ENCODE measurements around the gene CELF4. TPM values are rescaled to one million over a fixed set of nuclear protein-coding genes. Genes with fewer than 3 reads are reported as not detected.

The CELF4 gene
- total RNA-seq, 2 donors from 2014 or later = not detected

- ATAC-seq (no peak), DNase-seq (ENCODE audit: low spot score in 2 of 2) (no peak)
- H3K36me3 Mint-ChIP-seq = no peaks in the 10 kb centered on the region
- no peak overlapping the region for H3K27ac Mint-ChIP-seq
- H3K9me3 Mint-ChIP-seq = no peaks in the 10 kb centered on the region
These were observed 129.6 kb downstream of the CELF4 start for GRCh38 chr18:37435996-37436395.

- no peak for DNase-seq (ENCODE audit: low spot score in 2 of 2)
- ATAC-seq = no peak
- no peaks in the 10 kb centered on the region for H3K36me3 Mint-ChIP-seq
- no peaks in the 10 kb centered on the region for H3K9me3 Mint-ChIP-seq
- peak overlapping the region in 1 of 2 donors; percentile 82 for H3K27ac Mint-ChIP-seq
These were observed 130.3 kb downstream of the CELF4 start for GRCh38 chr18:37435150-37435867.

DNA sequence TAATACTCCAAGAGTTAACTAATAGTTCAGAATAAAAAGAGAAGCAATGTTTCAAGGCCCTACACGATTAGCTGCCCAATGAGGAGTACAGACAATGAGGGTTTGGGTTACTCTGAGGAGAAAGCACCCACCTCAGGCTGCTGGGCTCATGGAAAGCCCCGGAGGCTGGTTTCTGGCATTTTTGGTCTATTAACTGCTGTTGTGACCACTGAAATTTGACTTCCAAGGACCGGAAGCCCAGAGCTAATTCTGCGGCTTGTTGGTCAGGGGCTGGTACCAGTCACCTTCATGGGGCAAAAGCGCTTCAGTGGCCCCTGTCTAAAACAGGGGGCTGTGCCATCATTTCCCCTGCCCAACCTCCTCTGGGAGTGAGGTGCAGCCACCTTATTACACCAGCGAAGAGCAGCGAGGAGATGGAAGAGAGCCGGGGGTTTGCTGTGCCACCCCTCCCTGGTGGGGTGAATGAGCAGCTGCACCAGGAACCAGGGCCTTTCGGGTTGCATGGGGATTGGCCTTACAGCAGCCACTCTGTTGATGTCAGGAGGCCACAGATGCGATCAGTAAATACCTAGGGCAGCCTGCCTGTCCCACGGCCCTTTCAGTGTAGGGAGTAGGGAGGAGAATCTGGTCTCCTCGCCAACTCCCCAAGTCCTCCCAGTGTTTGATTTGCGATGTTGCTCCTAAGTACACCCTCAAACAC, 131.3 kb downstream of the CELF4 start:
- ATAC-seq (no peak), DNase-seq (ENCODE audit: low spot score in 2 of 2) (no peak)
- no peaks in the 10 kb centered on the region for H3K36me3 Mint-ChIP-seq
- H3K9me3 Mint-ChIP-seq = no peaks in the 10 kb centered on the region
- no peak overlapping the region for H3K27ac Mint-ChIP-seq

- Mint-ChIP-seq H3K27ac (peak overlapping the region in 1 of 2 donors; percentile 25), H3K9me3 (no peaks in the 10 kb centered on the region), H3K36me3 (no peaks in the 10 kb centered on the region)
- ATAC-seq (no peak), DNase-seq (ENCODE audit: low spot score in 2 of 2) (no peak)
These were observed 133.0 kb downstream of the CELF4 start for GRCh38 chr18:37432436-37433195.

GRCh38 chr18:37430357-37431076, 135.1 kb downstream of the CELF4 start:
- no peak for ATAC-seq
- no peak for DNase-seq (ENCODE audit: low spot score in 2 of 2)
- H3K9me3 Mint-ChIP-seq = no peaks in the 10 kb centered on the region
- no peaks in the 10 kb centered on the region for H3K36me3 Mint-ChIP-seq
- H3K27ac Mint-ChIP-seq = no peak overlapping the region

GRCh38 chr18:37429791-37430190, 135.8 kb downstream of the CELF4 start:
- H3K27ac Mint-ChIP-seq = no peak overlapping the region
- no peak for DNase-seq (ENCODE audit: low spot score in 2 of 2)
- H3K9me3 Mint-ChIP-seq = no peaks in the 10 kb centered on the region
- ATAC-seq = no peak
- H3K36me3 Mint-ChIP-seq = no peaks in the 10 kb centered on the region

GRCh38 chr18:37428288-37428974, 137.2 kb downstream of the CELF4 start:
- H3K27ac Mint-ChIP-seq = no peak overlapping the region

DNA sequence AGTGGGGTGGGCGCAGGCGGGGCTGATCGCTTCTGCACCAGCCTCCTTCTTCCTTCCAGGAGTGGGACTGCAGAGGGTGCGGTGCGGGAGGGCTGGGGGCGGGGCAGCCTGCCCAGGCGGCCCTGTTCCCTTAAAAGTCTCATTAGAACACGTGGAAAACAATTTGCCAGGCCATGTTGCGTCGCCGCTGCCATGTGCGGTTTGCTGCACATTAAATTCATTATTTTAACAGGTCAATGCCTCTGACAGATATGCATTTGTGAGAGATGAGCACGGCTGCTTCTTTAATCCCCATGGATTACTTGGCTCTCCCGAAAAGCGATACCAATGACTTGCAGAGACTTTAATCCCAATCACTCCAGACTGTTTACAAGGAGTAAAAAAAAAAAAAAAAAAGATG, 139.0 kb downstream of the CELF4 start:
- ATAC-seq (no peak), DNase-seq (ENCODE audit: low spot score in 2 of 2) (no peak)
- Mint-ChIP-seq H3K9me3 (no peaks in the 10 kb centered on the region), H3K36me3 (no peaks in the 10 kb centered on the region), H3K27ac (no peak overlapping the region)

More at GRCh38 chr18:37428288-37428974, 137.2 kb downstream of the CELF4 start:
- ATAC-seq (no peak), DNase-seq (ENCODE audit: low spot score in 2 of 2) (no peak)
- no peaks in the 10 kb centered on the region for H3K36me3 Mint-ChIP-seq
- H3K9me3 Mint-ChIP-seq = no peaks in the 10 kb centered on the region

DNA sequence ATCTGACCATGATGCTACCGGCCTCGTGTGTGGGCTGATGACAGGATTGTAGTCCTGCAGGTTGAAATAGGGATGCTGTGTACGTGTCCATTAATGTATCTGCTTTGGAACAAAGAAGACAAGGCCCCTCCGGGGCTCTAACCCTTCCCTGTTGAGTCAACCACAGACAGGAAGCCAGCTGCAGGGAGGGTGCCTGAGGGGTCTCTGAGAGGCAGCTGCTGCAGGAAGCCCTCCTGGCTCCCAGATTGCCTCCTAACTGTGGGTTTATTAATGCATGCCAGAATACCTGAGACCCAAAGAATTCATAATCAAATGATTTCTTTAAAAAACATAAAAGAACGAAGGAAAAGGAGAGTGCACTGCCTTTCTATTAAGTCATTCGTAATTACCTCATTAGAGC, 140.4 kb downstream of the CELF4 start:
- H3K36me3 Mint-ChIP-seq = no peaks in the 10 kb centered on the region
- no peak for DNase-seq (ENCODE audit: low spot score in 2 of 2)
- ATAC-seq = no peak
- no peaks in the 10 kb centered on the region for H3K9me3 Mint-ChIP-seq
- no peak overlapping the region for H3K27ac Mint-ChIP-seq

DNA sequence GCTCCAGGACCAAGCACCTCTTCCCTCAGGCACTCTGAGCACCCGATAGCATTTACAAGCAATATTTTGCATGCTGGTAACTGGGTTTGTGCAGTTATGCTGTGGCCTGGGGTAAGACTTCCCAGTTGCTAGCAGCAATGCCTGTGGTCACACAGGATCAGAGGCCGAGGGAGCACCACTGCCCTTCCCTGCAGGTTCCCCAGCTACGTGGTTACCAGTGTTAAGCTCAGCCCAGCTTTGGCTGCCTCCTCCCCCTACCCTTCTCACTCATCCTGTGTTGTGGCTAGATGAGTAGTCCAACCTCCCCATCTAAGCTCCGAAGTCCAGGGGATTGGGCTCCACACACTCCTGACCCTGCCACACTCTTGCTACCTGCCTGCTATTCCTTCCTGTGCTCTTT, 141.1 kb downstream of the CELF4 start:
- Mint-ChIP-seq H3K36me3 (no peaks in the 10 kb centered on the region), H3K9me3 (no peaks in the 10 kb centered on the region)
- DNase-seq (ENCODE audit: low spot score in 2 of 2) = no peak

DNA sequence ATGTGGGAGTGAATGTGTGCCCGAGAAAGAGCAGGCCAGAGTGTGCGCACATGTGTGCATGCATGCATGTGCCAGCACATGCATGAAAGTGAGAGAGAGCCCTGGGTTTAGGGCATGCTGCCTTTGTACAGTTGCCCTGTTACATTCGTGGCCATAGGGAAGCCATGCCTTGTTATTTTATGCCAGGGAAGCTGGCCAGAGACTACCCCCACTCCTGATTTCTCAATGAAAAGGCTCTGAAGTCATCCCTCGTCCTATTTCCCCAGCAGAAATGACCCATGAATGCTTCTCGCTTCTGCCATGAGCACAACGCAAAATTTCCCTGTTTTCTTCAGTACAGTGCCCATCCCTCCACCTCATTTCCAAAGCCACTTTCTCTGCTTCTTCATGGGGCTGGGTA, 143.0 kb downstream of the CELF4 start:
- Mint-ChIP-seq H3K9me3 (no peaks in the 10 kb centered on the region), H3K36me3 (no peaks in the 10 kb centered on the region)

More for the DNA sequence above, 141.1 kb downstream of the CELF4 start:
- ATAC-seq = no peak
- no peak overlapping the region for H3K27ac Mint-ChIP-seq

GRCh38 chr18:37422116-37422515, 143.5 kb downstream of the CELF4 start:
- no peak overlapping the region for H3K27ac Mint-ChIP-seq
- DNase-seq (ENCODE audit: low spot score in 2 of 2) (no peak), ATAC-seq (no peak)
- no peaks in the 10 kb centered on the region for H3K36me3 Mint-ChIP-seq
- no peaks in the 10 kb centered on the region for H3K9me3 Mint-ChIP-seq

More for the DNA sequence above, 143.0 kb downstream of the CELF4 start:
- H3K27ac Mint-ChIP-seq = no peak overlapping the region
- DNase-seq (ENCODE audit: low spot score in 2 of 2) = no peak
- ATAC-seq = no peak

DNA sequence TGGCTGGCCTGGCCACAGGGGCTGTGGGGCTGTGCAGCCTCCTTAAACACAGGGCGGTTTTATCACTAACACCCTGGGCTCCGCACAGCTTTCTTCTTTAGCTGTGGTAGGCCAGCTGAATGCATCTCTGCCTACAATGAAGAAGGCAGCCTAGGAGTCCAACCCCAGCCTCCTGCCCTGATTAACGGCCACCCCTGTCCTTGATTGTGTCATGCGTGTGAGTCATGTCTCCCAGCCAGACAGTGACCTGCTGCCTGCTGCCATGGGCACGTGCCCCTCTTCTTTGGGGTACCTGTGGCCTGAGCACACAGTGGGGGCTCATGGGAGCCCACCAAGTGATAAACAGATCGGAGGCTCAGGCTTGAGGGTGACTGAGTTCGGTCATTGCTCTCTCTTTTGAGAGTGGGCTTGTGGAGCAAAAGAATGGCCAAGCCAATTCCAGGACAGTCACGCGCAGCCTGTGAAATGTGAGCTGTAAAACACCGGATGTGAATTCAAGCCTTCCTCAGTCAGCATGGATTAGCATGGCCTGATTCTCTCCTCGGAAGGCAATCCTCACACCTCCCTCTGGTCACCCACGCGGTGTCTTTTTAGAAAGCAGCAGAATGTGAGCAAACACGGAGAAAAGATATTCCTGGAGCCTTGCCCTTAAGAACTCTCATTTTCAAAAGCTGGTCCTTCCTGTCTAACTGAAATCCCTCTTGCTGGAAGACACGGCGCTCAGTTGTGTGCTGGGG, 144.1 kb downstream of the CELF4 start:
- Mint-ChIP-seq H3K36me3 (no peaks in the 10 kb centered on the region), H3K9me3 (no peaks in the 10 kb centered on the region)
- DNase-seq (ENCODE audit: low spot score in 2 of 2) = no peak

GRCh38 chr18:37420315-37420880, 145.2 kb downstream of the CELF4 start:
- ATAC-seq (no peak), DNase-seq (ENCODE audit: low spot score in 2 of 2) (no peak)
- H3K36me3 Mint-ChIP-seq = no peaks in the 10 kb centered on the region
- H3K27ac Mint-ChIP-seq = no peak overlapping the region
- H3K9me3 Mint-ChIP-seq = no peaks in the 10 kb centered on the region

More for the DNA sequence above, 144.1 kb downstream of the CELF4 start:
- ATAC-seq = no peak
- H3K27ac Mint-ChIP-seq = no peak overlapping the region

DNA sequence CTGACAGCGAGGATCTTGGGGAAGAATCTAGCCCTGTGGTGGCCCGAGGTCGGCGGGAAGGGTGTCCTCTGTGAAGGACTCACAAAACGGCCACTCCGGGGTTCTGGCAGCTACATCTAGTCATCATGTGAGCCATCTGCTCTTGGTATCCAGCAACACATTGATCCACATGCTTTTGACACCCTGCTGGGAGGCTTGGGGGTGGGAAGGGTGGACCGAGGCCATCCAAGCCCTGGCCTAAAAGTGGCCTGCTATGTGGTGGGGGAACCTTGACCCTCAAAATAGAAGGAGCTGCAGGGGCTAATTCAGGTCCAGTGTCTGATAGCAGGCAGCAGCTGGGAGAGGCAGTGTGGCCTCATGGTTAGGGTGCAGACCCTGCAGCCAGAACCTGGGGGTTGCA, 145.7 kb downstream of the CELF4 start:
- no peak overlapping the region for H3K27ac Mint-ChIP-seq
- no peaks in the 10 kb centered on the region for H3K9me3 Mint-ChIP-seq
- no peaks in the 10 kb centered on the region for H3K36me3 Mint-ChIP-seq
- DNase-seq (ENCODE audit: low spot score in 2 of 2) = no peak
- ATAC-seq = no peak

All from activated naive CD4-positive, alpha-beta T cell treated with anti-CD3 and anti-CD28 coated beads, Interleukin-2, amount 50 U/mL, for 72 hours (primary cell).